K562 (cell line): ENCODE results near the gene FNBP1. TPM values are rescaled to one million over a fixed set of nuclear protein-coding genes. Genes with fewer than 3 reads are reported as not detected.

Source experiments
- ATAC-seq: fragments of 200-7000 bp; cut with Tn5 transposase; 3 replicates; pipeline ENCODE4 v1.9.1; 2020; ENCODE audit warnings: moderate library complexity
- BruUV-seq: library from RNA; stranded (reverse); fragments of 400-500 nt; replicated peaks from 2 replicates; lab custom pipeline; 2021; lab: Mats Ljungman, UMichigan
- CTCF ChIA-PET: fragments of 300-600 bp; formaldehyde crosslinking; extraction: SDS; loops from one replicate; lab custom pipeline; 2021; ENCODE audit warnings: low intra/inter-chr PET ratio; lab: Yijun Ruan, JAX
- POLR2A ChIA-PET: fragments of 300-600, 350-650 bp; sonication (Branson Sonifier 250); formaldehyde crosslinking; extraction: SDS; loops from one replicate; lab custom pipeline; 2021; ENCODE audit warnings: antibody characterized with exemption, inconsistent platforms; lab: Yijun Ruan, JAX
- DNase-seq, 4 experiments: peaks; one replicate each; pipeline versions ENCODE4 v3.0.0 to v3.0.0-alpha.2; 2011 to 2018; ENCODE audit warnings: low spot score in 3 of 4, mixed read lengths in 3 of 4; ENCODE audit errors: extremely low read depth in 1 of 4
- FAIRE-seq: peaks from 2 replicates; lab custom pipeline; 2011; peaks lifted over from hg19 to GRCh38; lab: Jason Lieb, UNC
- H2AFZ ChIP-seq: 2 replicates; pipeline ENCODE4 v1.6.0; 2011; ENCODE audit warnings: low read depth, low read length, control low read depth, inconsistent platforms
- H3K27ac ChIP-seq: fragments of 200-600 bp; 3 replicates; pipeline ENCODE4 v1.8.0; 2011; ENCODE audit warnings: low read depth, mild to moderate bottlenecking, control low read depth, inconsistent platforms, low read length, moderate library complexity, mixed read lengths; ENCODE audit errors: extremely low read depth
- H3K27me3 ChIP-seq, 2 experiments: fragments of 300-600 bp in 1 of 2; 2 replicates in 1 of 2; 3 replicates in 1 of 2; pipeline versions ENCODE4 v1.6.0 to v1.8.0; 2011; ENCODE audit warnings: inconsistent platforms in 2 of 2, low read length in 2 of 2, mild to moderate bottlenecking in 1 of 2, mixed read lengths in 1 of 2, moderate library complexity in 1 of 2; ENCODE audit not compliant: control insufficient read depth in 2 of 2, insufficient read depth in 2 of 2
- H3K36me3 ChIP-seq: fragments of 300-600 bp; 3 replicates; pipeline ENCODE4 v1.8.0; 2011; ENCODE audit warnings: mild to moderate bottlenecking, low read length, inconsistent platforms; ENCODE audit not compliant: control insufficient read depth, insufficient read depth
- H3K4me1 ChIP-seq, 2 experiments: fragments of 200-600 bp in 1 of 2; replicated peaks in 1 of 2; 2 replicates in 1 of 2; 3 replicates in 1 of 2; pipeline versions ENCODE4 v1.5.1 to v1.8.0; 2011; ENCODE audit warnings: inconsistent platforms in 2 of 2, low read length in 2 of 2, mild to moderate bottlenecking in 1 of 2, mixed read lengths in 1 of 2, moderate library complexity in 1 of 2; ENCODE audit not compliant: control insufficient read depth in 2 of 2, insufficient read depth in 2 of 2
- H3K4me2 ChIP-seq: 2 replicates; pipeline ENCODE4 v1.6.1; 2011; ENCODE audit warnings: low read length, control low read depth, inconsistent platforms, mixed read lengths; ENCODE audit not compliant: insufficient read depth
- H3K4me3 ChIP-seq: fragments of 200-600 bp; sonication (generic), shearing (Covaris generic); 2 replicates; pipeline ENCODE4 v1.5.1; 2016; ENCODE audit warnings: control low read depth, inconsistent platforms
- H3K79me2 ChIP-seq: fragments of 200-600 bp; 3 replicates; pipeline ENCODE4 v1.8.0; 2011; ENCODE audit warnings: low read length, inconsistent platforms; ENCODE audit not compliant: control insufficient read depth, insufficient read depth
- H3K9ac ChIP-seq, 2 experiments: 2 replicates each; pipeline versions ENCODE4 v1.6.0 to v1.6.1; 2011; ENCODE audit warnings: low read depth in 2 of 2, low read length in 2 of 2, control low read depth in 1 of 2, inconsistent platforms in 1 of 2, mild to moderate bottlenecking in 1 of 2, mixed read lengths in 1 of 2; ENCODE audit not compliant: insufficient read depth in 1 of 2
- H3K9me1 ChIP-seq: one replicate; pipeline ENCODE4 v1.6.0; 2011; ENCODE audit warnings: inconsistent platforms, mild to moderate bottlenecking, low read length, moderate library complexity; ENCODE audit not compliant: control insufficient read depth, insufficient read depth
- H3K9me3 ChIP-seq: replicated peaks from 2 replicates; pipeline ENCODE4 v1.5.1; 2011; ENCODE audit warnings: low read depth, low read length, inconsistent platforms; ENCODE audit not compliant: control insufficient read depth, insufficient read depth
- H4K20me1 ChIP-seq: replicated peaks from 2 replicates; pipeline ENCODE4 v1.6.1; 2011; ENCODE audit warnings: low read length, inconsistent platforms, mixed read lengths; ENCODE audit not compliant: control insufficient read depth, insufficient read depth
- GMEB1 ChIP-seq: fragments of 250-450 bp; sonication (Bioruptor Pico); IDR thresholded peaks from 2 replicates; pipeline ENCODE4 v1.4.0; 2020; ENCODE audit warnings: mild to moderate bottlenecking
- HNRNPL ChIP-seq: fragments of 200-400 bp; formaldehyde crosslinking; IDR thresholded peaks from 2 replicates; pipeline ENCODE4 v1.6.1; 2017; ENCODE audit warnings: low read depth, mild to moderate bottlenecking, low read length
- SAP30 ChIP-seq: fragments of 200-600 bp; sonication (generic); IDR thresholded peaks from 2 replicates; pipeline ENCODE4 v1.6.1; 2012; ENCODE audit warnings: borderline replicate concordance, low read depth, mild to moderate bottlenecking, moderate library complexity, low read length, control low read depth, inconsistent platforms; ENCODE audit not compliant: insufficient read depth, poor library complexity, severe bottlenecking
- ZNF175 ChIP-seq: fragments of 200-800 bp; sonication (Bioruptor generic); IDR thresholded peaks from 2 replicates; pipeline ENCODE4 v1.6.1; 2016; ENCODE audit warnings: low read depth, mild to moderate bottlenecking, missing genetic modification characterization, missing compliant biosample characterization
- ZNF224 ChIP-seq: sonication (generic); formaldehyde crosslinking; IDR thresholded peaks from 2 replicates; pipeline ENCODE4 v1.8.0; 2022; ENCODE audit warnings: mild to moderate bottlenecking, missing genetic modification reagents
- ZNF395 ChIP-seq: fragments of 200-800 bp; sonication (Bioruptor generic); IDR thresholded peaks from 2 replicates; pipeline ENCODE4 v1.6.1; 2017; ENCODE audit warnings: missing genetic modification characterization, missing compliant biosample characterization
- ZNF740 ChIP-seq, 3 experiments: fragments of 200-800 bp in 1 of 3; sonication (Bioruptor generic) in 1 of 3; sonication (generic) in 1 of 3; formaldehyde crosslinking in 1 of 3; IDR thresholded peaks; 2 replicates each; pipeline versions ENCODE4 v1.6.1 to v1.8.0; 2016 to 2022; ENCODE audit warnings: mild to moderate bottlenecking in 2 of 3, missing compliant biosample characterization in 2 of 3, missing genetic modification characterization in 2 of 3, missing genetic modification reagents in 1 of 3
- WGBS: fragments of 100-300 bp; shearing (Covaris generic); methylation state at CpG from one replicate; pipeline ENCODE4 v1.1.6; 2016; ENCODE audit warnings: low coverage, mixed read lengths; ENCODE audit not compliant: insufficient coverage; ENCODE audit errors: missing lambda C conversion rate; 5-methylcytosine and 5-hydroxymethylcytosine counted together
- in situ Hi-C: fragments of 300-500 bp; cut with MboI; formaldehyde crosslinking; loops from 4 replicates; pipeline ENCODE4 v1.15.0; 2018; ENCODE audit warnings: inconsistent platforms, mixed read lengths
- intact Hi-C: fragments of 100-400 bp; cut with micrococcal nuclease; formaldehyde crosslinking; loops from 2 replicates; pipeline ENCODE4 v1.14.2; 2022
- polyA plus RNA-seq, 8 experiments: library from polyadenylated mRNA; depleted of rRNA in 4 of 8; stranded (reverse) in 5 of 8; unstranded in 3 of 8; fragments of >200 nt; fragmentation: Nextera tagmentation in 2 of 8; fragmentation: Illumina TruSeq in 1 of 8; extraction: Ambion mirVana in 2 of 8; extraction: Trizol in 1 of 8; gene quantifications; 2 replicates each; pipeline versions ENCODE4 v1.2.1 to v1.2.3, GENCODE V29; 2011 to 2014; ENCODE audit warnings: inconsistent platforms in 1 of 8, missing spikeins in 1 of 8
- total RNA-seq, 7 experiments: library from RNA; depleted of rRNA in 6 of 7; stranded (reverse); fragments of >200 nt in 6 of 7; fragmentation: Illumina TruSeq in 2 of 7; extraction: Trizol in 2 of 7; gene quantifications; 2 replicates each; pipeline versions ENCODE4 v1.2.1 to v1.2.3, GENCODE V29; 2011 to 2021; ENCODE audit warnings: low replicate concordance in 1 of 7

FNBP1 gene
- total and polyA plus RNA-seq, 9 of the 15 experiments (the other 6 are each of a cell fraction or from before 2014, with no cell fraction given), result 1.8 to 14.9 (median 7.6) TPM

GRCh38 chr9:129854588-129855110 is 188.3 kb downstream of the FNBP1 start (continued):
- no peak for TF ChIP-seq ZNF395

- ChIA-PET POLR2A (interaction anchor here (0.8 to 7.5 kb wide), 5 partner anchors 8 to 53 kb away, joined by 3 to 91 read pairs (median 7); no protein-coding TSS in a partner anchor), CTCF (no interaction called here)
- 51% methylated on average over 3 of the region's 3 CpGs for WGBS
- H2AFZ ChIP-seq, result no peak overlapping the region
- no TSS peak for BruUV-seq
- H3K36me3 ChIP-seq, result peaks cover 91% of the 10 kb centered on the region
- no peak overlapping the region for H3K4me3 ChIP-seq
- TF ChIP-seq ZNF175 (CRISPR knock-in tag) (no peak), ZNF224 (no peak), GMEB1 (CRISPR knock-in tag) (no peak), HNRNPL (no peak), ZNF740 (CRISPR knock-in tag; IDR thresholded peaks at IDR 0.05) (no peak), ZNF740 (tag; IDR thresholded peaks at IDR 0.05) (no peak), SAP30 (no peak)
- H3K27me3 ChIP-seq, result no peaks in the 10 kb centered on the region
- peaks cover 20% of the 10 kb centered on the region for H3K79me2 ChIP-seq
- no peaks in the 10 kb centered on the region for H3K9me3 ChIP-seq
- H3K9me1 ChIP-seq, result no peaks in the 10 kb centered on the region
- no peak for ATAC-seq
- no peaks in the 10 kb centered on the region for H4K20me1 ChIP-seq
- intact Hi-C loops, result no loop called here
- DNase-seq, result no peak
- peaks cover 23 to 27% of the 10 kb centered on the region in 2 experiments; a peak in 4 of 5 replicates for H3K4me1 ChIP-seq
- in situ Hi-C loops, result no loop called here
- no peak overlapping the region for H3K27ac ChIP-seq
- no peak overlapping the region for H3K4me2 ChIP-seq
- 0 out of 4 replicates have a peak overlapping the region, but pooled peaks of 1 of the 2 experiments have one; percentile 22 for H3K9ac ChIP-seq
- FAIRE-seq, result no peak
These were observed 189.4 kb downstream of the FNBP1 start for GRCh38 chr9:129853614-129854013.
